Measurements from ENCODE around the gene POLA2. TPM values are rescaled to one million over a fixed set of nuclear protein-coding genes. Genes with fewer than 3 reads are reported as not detected.

Gene POLA2
- total RNA-seq, 1 experiment from 2014 or later, result 37.7 TPM

DNA sequence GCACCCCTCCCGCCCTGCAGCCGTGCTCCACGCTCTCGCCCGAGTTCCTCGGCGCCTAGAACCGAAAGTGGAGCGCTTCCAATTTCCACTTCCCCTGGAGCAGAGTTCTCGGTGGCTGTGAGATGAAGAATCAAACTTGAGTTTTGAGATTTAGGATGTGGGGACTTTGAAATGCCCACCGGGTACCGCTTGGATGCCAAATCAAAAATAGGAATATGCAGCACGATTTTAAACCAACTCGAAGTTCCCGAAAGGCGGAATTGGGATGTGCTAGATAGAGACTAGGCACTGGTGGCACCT, 569 bp downstream of the POLA2 start:
- Histone ChIP-seq H3K27me3 (ENCODE audit: insufficient read depth, low read length) (no peaks in the 10 kb centered on the region), H2AK5ac (ENCODE audit: insufficient read length, low read length) (no peak overlapping the region), H3K18ac (ENCODE audit: insufficient read length, low read depth, low read length) (no peak overlapping the region), H2BK12ac (ENCODE audit: insufficient read length, low read depth, low read length) (no peak overlapping the region), H2BK20ac (ENCODE audit: low read depth, low read length, poor library complexity, severe bottlenecking) (no peak overlapping the region), H2AFZ (ENCODE audit: low read length) (no peak overlapping the region), H3K4me1 (ENCODE audit: insufficient read depth, low read length) (0 out of 2 replicates have a peak, but pooled peaks cover 3% of the 10 kb centered on the region), H2BK120ac (ENCODE audit: low read depth, low read length, poor library complexity, severe bottlenecking) (no peak overlapping the region), H3K4me2 (ENCODE audit: insufficient read depth, insufficient read length, low read length) (peak overlapping the region; percentile 57), H3K23ac (ENCODE audit: insufficient read length, low read depth, low read length) (no peak overlapping the region), H3K4ac (ENCODE audit: low read depth, low read length) (no peak overlapping the region), H3K14ac (ENCODE audit: insufficient read depth, low read length) (no peak overlapping the region), H3K79me2 (ENCODE audit: insufficient read depth, low read length) (peaks cover 7% of the 10 kb centered on the region; the same call in 1 of the 2 replicates), H3T11ph (ENCODE audit: low read length) (no peak overlapping the region), H4K5ac (ENCODE audit: insufficient read length, low read depth, low read length) (no peak overlapping the region), H4K91ac (ENCODE audit: insufficient read length, low read depth, low read length) (no peak overlapping the region), H3K79me1 (ENCODE audit: insufficient read depth, low read depth, low read length, poor library complexity, severe bottlenecking) (no peaks in the 10 kb centered on the region), H3K9me3 (ENCODE audit: control insufficient read depth, low read depth, low read length) (no peaks in the 10 kb centered on the region), H4K20me1 (ENCODE audit: control insufficient read depth, insufficient read depth, insufficient read length) (no peaks in the 10 kb centered on the region), H3K56ac (ENCODE audit: insufficient read length, low read depth, low read length) (no peak overlapping the region), H2BK15ac (ENCODE audit: low read depth, low read length) (no peak overlapping the region), H3K23me2 (ENCODE audit: insufficient read length, low read depth, low read length, poor library complexity, severe bottlenecking) (peaks cover 13% of the 10 kb centered on the region), H4K8ac (replicated peaks; ENCODE audit: insufficient read length, low read depth, low read length) (no peak overlapping the region), H3K9ac (ENCODE audit: extremely low read depth, insufficient read length, low read length) (peak overlapping the region; percentile 83), H2BK5ac (ENCODE audit: insufficient read length, low read length) (no peak overlapping the region), H3K27ac (ENCODE audit: insufficient read length, low read depth, low read length) (no peak overlapping the region)
- Mint-ChIP-seq H3K27ac (peak overlapping the region in 1 of 3 experiments; percentile 95; a peak in 4 of 7 replicates), H3K9me3 (no peaks in the 10 kb centered on the region), H3K4me1 (peaks cover 17 to 21% of the 10 kb centered on the region in 2 experiments), H3K36me3 (ENCODE audit: insufficient read depth in 1 of 3, low read depth in 3 of 3) (peaks cover 10 to 39% (median 32%) of the 10 kb centered on the region in 3 experiments; a peak in 6 of 7 replicates), H3K4me3 (peak overlapping the region; percentile 92 to 95), H3K27me3 (ENCODE audit: low read depth) (peaks cover 3% of the 10 kb centered on the region; the same call in 1 of the 2 replicates)
- TF ChIP-seq, protein P1, sequence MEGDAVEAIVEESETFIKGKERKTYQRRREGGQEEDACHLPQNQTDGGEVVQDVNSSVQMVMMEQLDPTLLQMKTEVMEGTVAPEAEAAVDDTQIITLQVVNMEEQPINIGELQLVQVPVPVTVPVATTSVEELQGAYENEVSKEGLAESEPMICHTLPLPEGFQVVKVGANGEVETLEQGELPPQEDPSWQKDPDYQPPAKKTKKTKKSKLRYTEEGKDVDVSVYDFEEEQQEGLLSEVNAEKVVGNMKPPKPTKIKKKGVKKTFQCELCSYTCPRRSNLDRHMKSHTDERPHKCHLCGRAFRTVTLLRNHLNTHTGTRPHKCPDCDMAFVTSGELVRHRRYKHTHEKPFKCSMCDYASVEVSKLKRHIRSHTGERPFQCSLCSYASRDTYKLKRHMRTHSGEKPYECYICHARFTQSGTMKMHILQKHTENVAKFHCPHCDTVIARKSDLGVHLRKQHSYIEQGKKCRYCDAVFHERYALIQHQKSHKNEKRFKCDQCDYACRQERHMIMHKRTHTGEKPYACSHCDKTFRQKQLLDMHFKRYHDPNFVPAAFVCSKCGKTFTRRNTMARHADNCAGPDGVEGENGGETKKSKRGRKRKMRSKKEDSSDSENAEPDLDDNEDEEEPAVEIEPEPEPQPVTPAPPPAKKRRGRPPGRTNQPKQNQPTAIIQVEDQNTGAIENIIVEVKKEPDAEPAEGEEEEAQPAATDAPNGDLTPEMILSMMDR (conservative IDR thresholded peaks at IDR 0.05), result no peak
- no peak for DNase-seq
- no CpG with 5 or more reads among the region's 16 CpGs for WGBS (ENCODE audit: extremely low coverage, insufficient read length, low lambda C conversion rate)

Data from H9 (cell line).